ENCODE measurements around the gene BCL2. TPM values are rescaled to one million over a fixed set of nuclear protein-coding genes. Genes with fewer than 3 reads are reported as not detected.

BCL2 gene
- total RNA-seq, 1 experiment from 2014 or later: 2.5 TPM

GRCh38 chr18:63307551-63308200 lies 11.9 kb downstream of the BCL2 start:
- Histone ChIP-seq H3K9me3 (ENCODE audit: control insufficient read depth in 1 of 2, insufficient read depth in 1 of 2, low read depth in 1 of 2, low read length in 2 of 2) (no peaks in the 10 kb centered on the region), H3K27me3 (ENCODE audit: insufficient read depth, low read length) (no peaks in the 10 kb centered on the region), H3K4me3 (replicated peaks in 1 of 2; ENCODE audit: low read depth in 1 of 2, low read length in 2 of 2) (no peak overlapping the region), H3K36me3 (ENCODE audit: control insufficient read depth in 1 of 2, insufficient read depth in 2 of 2, low read length in 2 of 2) (no peaks in the 10 kb centered on the region), H3K27ac (ENCODE audit: low read depth, low read length) (no peak overlapping the region), H4K20me1 (ENCODE audit: insufficient read depth) (no peaks in the 10 kb centered on the region), H3K9me2 (ENCODE audit: insufficient read depth) (no peaks in the 10 kb centered on the region), H2AFZ (ENCODE audit: low read depth, low read length, poor library complexity, severe bottlenecking) (no peak overlapping the region), H3K9ac (ENCODE audit: low read length) (no peak overlapping the region), H3K79me2 (ENCODE audit: insufficient read depth, low read length) (no peaks in the 10 kb centered on the region), H3K4me1 (ENCODE audit: control insufficient read depth in 1 of 2, insufficient read depth in 2 of 2, low read length in 2 of 2) (no peaks in the 10 kb centered on the region), H3K4me2 (ENCODE audit: low read length) (no peak overlapping the region)
- POLR2A ChIA-PET: no interaction called here
- DNase-seq (ENCODE audit: low read depth, low spot score): no peak
- intact Hi-C loops (cut with micrococcal nuclease): no loop called here
- no peak for TF ChIP-seq POLR2AphosphoS5 (IDR thresholded peaks at IDR 0.05; ENCODE audit: low read depth, low read length)
- no peak for TF ChIP-seq ZNF274 (IDR thresholded peaks at IDR 0.05; ENCODE audit: low read depth, low read length)
- TF ChIP-seq SP1 (IDR thresholded peaks at IDR 0.05; ENCODE audit: low read depth): no peak
- no peak for TF ChIP-seq JUND (IDR thresholded peaks at IDR 0.05)
- no peak for TF ChIP-seq ZBTB33 (IDR thresholded peaks at IDR 0.05; ENCODE audit: extremely low read depth, insufficient replicate concordance, low read length)
- no peak for TF ChIP-seq TCF7L2 (IDR thresholded peaks at IDR 0.05; ENCODE audit: borderline replicate concordance, extremely low read depth, insufficient read depth, insufficient read length)
- no peak for TF ChIP-seq POLR2A (IDR thresholded peaks at IDR 0.05; ENCODE audit: borderline replicate concordance, extremely low read depth, insufficient read depth, insufficient read length)
- no peak for TF ChIP-seq ELF1 (IDR thresholded peaks at IDR 0.05; ENCODE audit: borderline replicate concordance, low read depth)
- CTCF ChIA-PET: interaction anchor here (1.2 kb wide), 1 partner anchor 12 kb away, joined by 3 read pairs; the partner anchor contains the start of gene BCL2
- no peak for ATAC-seq
- no TSS peak for BruUV-seq (replicated peaks)
- RAD21 ChIA-PET (ENCODE audit: low non-redundant PET in 1 of 2, low total read pairs in 2 of 2, uncharacterized antibody in 2 of 2, unreplicated experiment in 2 of 2): no interaction called here
